Retinal pigment epithelial cell (primary cell): Measurements from ENCODE around the gene GEMIN2.
"Not testable (repeated sequence)": the region's sequence is repeated elsewhere in the genome, so short reads cannot be mapped to it uniquely, and the experiment has no call there.

Experiments
- DNase-seq: peaks from one replicate; pipeline ENCODE4 v3.0.0-alpha.2; 2010; ENCODE audit warnings: low read depth
- H3K4me3 ChIP-seq: 2 replicates; pipeline ENCODE4 v1.5.1; 2011; ENCODE audit warnings: mild to moderate bottlenecking, low read length, control low read depth, moderate library complexity
- CTCF ChIP-seq: conservative IDR thresholded peaks from 2 replicates; pipeline ENCODE4 v1.5.1; 2011; ENCODE audit warnings: low read depth, low read length, control low read depth, inconsistent platforms

Gene GEMIN2

GRCh38 chr14:39122330-39123138 lies 8.4 kb downstream of the GEMIN2 start:
- H3K4me3 ChIP-seq, result no peak overlapping the region
- no peak for DNase-seq
- no peak for TF ChIP-seq CTCF

- DNase-seq, H3K4me3 ChIP-seq: not testable (repeated sequence)
These were observed 23.7 kb downstream of the GEMIN2 start for GRCh38 chr14:39137835-39138234.

- no peak for DNase-seq
- no peak for TF ChIP-seq CTCF
- H3K4me3 ChIP-seq, result no peak overlapping the region
These were observed 24.3 kb downstream of the GEMIN2 start for GRCh38 chr14:39138440-39138839.

GRCh38 chr14:39140170-39140569 lies 26.0 kb downstream of the GEMIN2 start:
- no peak overlapping the region for H3K4me3 ChIP-seq
- DNase-seq, result no peak
- TF ChIP-seq CTCF, result no peak

GRCh38 chr14:39141623-39142022 lies 27.5 kb downstream of the GEMIN2 start:
- H3K4me3 ChIP-seq, DNase-seq: not testable (repeated sequence)

- DNase-seq, H3K4me3 ChIP-seq: not testable (repeated sequence)
These were observed 29.1 kb downstream of the GEMIN2 start for GRCh38 chr14:39143226-39143625.

- H3K4me3 ChIP-seq, result no peak overlapping the region
- no peak for DNase-seq
- TF ChIP-seq CTCF, result no peak
These were observed 31.3 kb downstream of the GEMIN2 start for GRCh38 chr14:39145266-39145966.

- H3K4me3 ChIP-seq, result no peak overlapping the region
- no peak for DNase-seq
- no peak for TF ChIP-seq CTCF
These were observed 40.6 kb downstream of the GEMIN2 start for GRCh38 chr14:39154594-39155189.
